IMR-90 (cell line): Measurements from ENCODE around the gene UVSSA. TPM values are rescaled to one million over a fixed set of nuclear protein-coding genes. Genes with fewer than 3 reads are reported as not detected.

Experiments
- ATAC-seq: fragments of 200-7000 bp; cut with Tn5 transposase; 2 replicates; pipeline ENCODE4 v1.9.1; 2020; ENCODE audit warnings: low read depth, mild to moderate bottlenecking, moderate library complexity
- BruUV-seq: library from RNA; stranded (reverse); fragments of 400-500 nt; replicated peaks from 2 replicates; lab custom pipeline; 2021; lab: Mats Ljungman, UMichigan
- CTCF ChIA-PET: fragments of 300-600 bp; formaldehyde crosslinking; extraction: SDS; loops from one replicate; lab custom pipeline; 2021; ENCODE audit warnings: antibody characterized with exemption; lab: Yijun Ruan, JAX
- POLR2A ChIA-PET: fragments of 300-600 bp; sonication (Branson Sonifier 250); formaldehyde crosslinking; loops from one replicate; lab custom pipeline; 2022; ENCODE audit warnings: antibody characterized with exemption; ENCODE audit not compliant: unreplicated experiment; lab: Charles Lee
- DNase-seq: peaks from one replicate; pipeline ENCODE4 v3.0.0; 2013
- H2AFZ ChIP-seq: replicated peaks from 2 replicates; pipeline ENCODE3; 2013; ENCODE audit warnings: low read length, mild to moderate bottlenecking; ENCODE audit not compliant: poor library complexity
- H2AK5ac ChIP-seq: 2 replicates; pipeline ENCODE4 v1.6.1; 2013; ENCODE audit warnings: low read depth, low read length, inconsistent platforms
- H2AK9ac ChIP-seq: replicated peaks from 2 replicates; pipeline ENCODE3; 2013; ENCODE audit warnings: mild to moderate bottlenecking, low read depth, low read length, moderate library complexity; ENCODE audit not compliant: poor library complexity
- H2BK120ac ChIP-seq: 2 replicates; pipeline ENCODE4 v1.6.1; 2013; ENCODE audit warnings: low read depth, low read length, inconsistent platforms
- H2BK15ac ChIP-seq: 3 replicates; pipeline ENCODE4 v1.6.1; 2013; ENCODE audit warnings: low read depth, low read length, inconsistent platforms
- H2BK20ac ChIP-seq: 2 replicates; pipeline ENCODE4 v1.6.1; 2013; ENCODE audit warnings: low read depth, mild to moderate bottlenecking, inconsistent platforms, low read length, moderate library complexity
- H2BK5ac ChIP-seq: 2 replicates; pipeline ENCODE4 v1.6.1; 2013; ENCODE audit warnings: mild to moderate bottlenecking, low read depth, low read length, inconsistent platforms; ENCODE audit not compliant: poor library complexity, severe bottlenecking
- H3K14ac ChIP-seq: replicated peaks from 2 replicates; pipeline ENCODE4 v1.6.1; 2013; ENCODE audit warnings: low read depth, low read length, inconsistent platforms
- H3K18ac ChIP-seq: 2 replicates; pipeline ENCODE4 v1.6.1; 2013; ENCODE audit warnings: low read depth, low read length, control low read depth
- H3K23ac ChIP-seq: 2 replicates; pipeline ENCODE4 v1.6.1; 2013; ENCODE audit warnings: low read depth, low read length, inconsistent platforms
- H3K27ac ChIP-seq: 2 replicates; pipeline ENCODE4 v1.5.1; 2013; ENCODE audit warnings: mild to moderate bottlenecking, control low read depth, low read length; ENCODE audit not compliant: insufficient read depth
- H3K27me3 ChIP-seq: 2 replicates; pipeline ENCODE4 v1.6.1; 2013; ENCODE audit warnings: low read length; ENCODE audit not compliant: control insufficient read depth, insufficient read depth
- H3K36me3 ChIP-seq: 2 replicates; pipeline ENCODE4 v1.6.1; 2013; ENCODE audit warnings: low read length, mixed read lengths; ENCODE audit not compliant: control insufficient read depth, insufficient read depth
- H3K4ac ChIP-seq: 2 replicates; pipeline ENCODE4 v1.6.1; 2013; ENCODE audit warnings: low read depth, low read length, inconsistent platforms
- H3K4me1 ChIP-seq: 2 replicates; pipeline ENCODE4 v1.6.1; 2013; ENCODE audit warnings: low read length, mixed read lengths; ENCODE audit not compliant: control insufficient read depth, insufficient read depth
- H3K4me2 ChIP-seq: 2 replicates; pipeline ENCODE4 v1.6.1; 2013; ENCODE audit warnings: low read depth, mild to moderate bottlenecking, control low read depth, low read length, moderate library complexity
- H3K4me3 ChIP-seq: 2 replicates; pipeline ENCODE4 v1.5.1; 2013; ENCODE audit warnings: low read depth, mild to moderate bottlenecking, control low read depth, low read length, moderate library complexity; ENCODE audit not compliant: insufficient read depth
- H3K56ac ChIP-seq: 2 replicates; pipeline ENCODE4 v1.6.1; 2013; ENCODE audit warnings: low read length, inconsistent platforms; ENCODE audit not compliant: insufficient read depth; ENCODE audit errors: extremely low read depth
- H3K79me1 ChIP-seq, 2 experiments: 2 replicates each; pipeline ENCODE4 v1.6.1; 2013; ENCODE audit warnings: low read length in 2 of 2, inconsistent platforms in 1 of 2, low read depth in 1 of 2
- H3K9ac ChIP-seq: 2 replicates; pipeline ENCODE4 v1.6.1; 2013; ENCODE audit warnings: low read depth, low read length, control low read depth
- H3K9me1 ChIP-seq: 2 replicates; pipeline ENCODE4 v1.6.1; 2013; ENCODE audit warnings: low read length, inconsistent platforms; ENCODE audit not compliant: insufficient read depth
- H3K9me3 ChIP-seq: 2 replicates; pipeline ENCODE4 v1.6.1; 2013; ENCODE audit warnings: low read length; ENCODE audit not compliant: control insufficient read depth, insufficient read depth
- H4K20me1 ChIP-seq: 2 replicates; pipeline ENCODE4 v1.6.1; 2013; ENCODE audit warnings: low read length, inconsistent platforms; ENCODE audit not compliant: insufficient read depth
- H4K5ac ChIP-seq: 2 replicates; pipeline ENCODE4 v1.6.1; 2013; ENCODE audit warnings: mild to moderate bottlenecking, low read depth, low read length, control low read depth
- H4K8ac ChIP-seq, 2 experiments: 2 replicates each; pipeline ENCODE4 v1.6.1; 2013; ENCODE audit warnings: low read depth in 2 of 2, low read length in 2 of 2, control low read depth in 1 of 2, inconsistent platforms in 1 of 2
- H4K91ac ChIP-seq: 2 replicates; pipeline ENCODE4 v1.6.1; 2013; ENCODE audit warnings: low read depth, low read length, inconsistent platforms; ENCODE audit not compliant: insufficient read depth
- BHLHE40 ChIP-seq: fragments of 150-350 bp; IDR thresholded peaks from 2 replicates; pipeline ENCODE4 v1.6.1; 2016; ENCODE audit warnings: mild to moderate bottlenecking, low read depth, low read length
- CEBPB ChIP-seq: IDR thresholded peaks from 2 replicates; pipeline ENCODE4 v1.6.1; 2012; ENCODE audit warnings: low read depth, low read length, improper control_type of control experiment
- CHD1 ChIP-seq: IDR thresholded peaks from 2 replicates; pipeline ENCODE4 v1.6.1; 2012; ENCODE audit warnings: low read depth, low read length, improper control_type of control experiment
- FOS ChIP-seq: fragments of 150-350 bp; IDR thresholded peaks from 2 replicates; pipeline ENCODE4 v1.6.1; 2016; ENCODE audit warnings: low read depth, low read length
- MAFK ChIP-seq: IDR thresholded peaks from 2 replicates; pipeline ENCODE4 v1.6.1; 2012; ENCODE audit warnings: low read depth, low read length, improper control_type of control experiment
- MXI1 ChIP-seq: IDR thresholded peaks from 2 replicates; pipeline ENCODE4 v1.6.1; 2012; ENCODE audit warnings: low read depth, mild to moderate bottlenecking, low read length, moderate library complexity, borderline replicate concordance
- NFE2L2 ChIP-seq: fragments of 150-350 bp; IDR thresholded peaks from 2 replicates; pipeline ENCODE4 v1.6.1; 2016; ENCODE audit warnings: low read depth, mild to moderate bottlenecking, low read length
- POLR2A ChIP-seq: IDR thresholded peaks from 2 replicates; pipeline ENCODE4 v1.6.1; 2012; ENCODE audit warnings: mild to moderate bottlenecking, low read depth, low read length
- RAD21 ChIP-seq: IDR thresholded peaks from 2 replicates; pipeline ENCODE4 v1.6.1; 2012; ENCODE audit warnings: low read length, improper control_type of control experiment
- RCOR1 ChIP-seq: IDR thresholded peaks from 2 replicates; pipeline ENCODE4 v1.6.1; 2012; ENCODE audit warnings: mild to moderate bottlenecking, low read length, improper control_type of control experiment; ENCODE audit not compliant: insufficient replicate concordance
- RFX5 ChIP-seq: IDR thresholded peaks from 2 replicates; pipeline ENCODE4 v1.8.0; 2012; ENCODE audit warnings: low read depth, mild to moderate bottlenecking, low read length, moderate library complexity
- SMC3 ChIP-seq: fragments of 150-350 bp; IDR thresholded peaks from 2 replicates; pipeline ENCODE4 v1.6.1; 2016; ENCODE audit warnings: low read depth, mild to moderate bottlenecking, antibody characterized with exemption, low read length, moderate library complexity
- WGBS, 2 experiments: methylation state at CpG; one replicate each; pipeline versions ENCODE4 v1.1.5 to v1.1.7; 2013; ENCODE audit warnings: missing lambda C conversion rate in 2 of 2; ENCODE audit not compliant: insufficient read length in 1 of 2; ENCODE audit errors: extremely low coverage in 2 of 2; 5-methylcytosine and 5-hydroxymethylcytosine counted together
- dilution Hi-C: fragments of 300-500 bp; cut with HindIII; formaldehyde crosslinking; loops from one replicate; pipeline ENCODE4 v1.14.3; 2018; ENCODE audit warnings: low sequenced_read_pairs; ENCODE audit not compliant: unreplicated experiment
- in situ Hi-C: fragments of 300-500 bp; cut with MboI; formaldehyde crosslinking; loops from 3 replicates; pipeline ENCODE4 v1.14.3; 2019; ENCODE audit warnings: low sequenced_read_pairs, inconsistent platforms, mixed read lengths
- intact Hi-C: fragments of 100-400 bp; cut with micrococcal nuclease; formaldehyde crosslinking; loops from 2 replicates; pipeline ENCODE4 v1.10.0; 2022
- polyA plus RNA-seq, 3 experiments: library from polyadenylated mRNA; depleted of rRNA; stranded (reverse); fragments of >200 nt; gene quantifications; 2 replicates each; pipeline ENCODE4 v1.2.3, GENCODE V29; 2012; ENCODE audit warnings: low replicate concordance in 1 of 3
- total RNA-seq: library from RNA; depleted of rRNA; stranded (reverse); fragments of >200 nt; gene quantifications from 2 replicates; pipeline ENCODE4 v1.2.3, GENCODE V29; 2012
- TF ChIP-seq, protein P1 (sequence below): conservative IDR thresholded peaks from 2 replicates; pipeline ENCODE4 v1.5.1; 2012; ENCODE audit warnings: mild to moderate bottlenecking, low read depth, low read length, improper control_type of control experiment
- TF ChIP-seq, protein P2 (sequence below): fragments of 150-350 bp; IDR thresholded peaks from 2 replicates; pipeline ENCODE4 v1.6.1; 2016; ENCODE audit warnings: low read depth, mild to moderate bottlenecking, low read length, moderate library complexity, borderline replicate concordance
- TF ChIP-seq, protein P3 (sequence below): fragments of 150-350 bp; IDR thresholded peaks from 2 replicates; pipeline ENCODE4 v1.6.1; 2017; ENCODE audit warnings: mild to moderate bottlenecking, antibody characterized with exemption, low read length, low read depth

The UVSSA gene
- total and polyA plus RNA-seq, 2 of the 4 experiments (the other 2 are of a cell fraction): 1.4 to 8.4 TPM

DNA sequence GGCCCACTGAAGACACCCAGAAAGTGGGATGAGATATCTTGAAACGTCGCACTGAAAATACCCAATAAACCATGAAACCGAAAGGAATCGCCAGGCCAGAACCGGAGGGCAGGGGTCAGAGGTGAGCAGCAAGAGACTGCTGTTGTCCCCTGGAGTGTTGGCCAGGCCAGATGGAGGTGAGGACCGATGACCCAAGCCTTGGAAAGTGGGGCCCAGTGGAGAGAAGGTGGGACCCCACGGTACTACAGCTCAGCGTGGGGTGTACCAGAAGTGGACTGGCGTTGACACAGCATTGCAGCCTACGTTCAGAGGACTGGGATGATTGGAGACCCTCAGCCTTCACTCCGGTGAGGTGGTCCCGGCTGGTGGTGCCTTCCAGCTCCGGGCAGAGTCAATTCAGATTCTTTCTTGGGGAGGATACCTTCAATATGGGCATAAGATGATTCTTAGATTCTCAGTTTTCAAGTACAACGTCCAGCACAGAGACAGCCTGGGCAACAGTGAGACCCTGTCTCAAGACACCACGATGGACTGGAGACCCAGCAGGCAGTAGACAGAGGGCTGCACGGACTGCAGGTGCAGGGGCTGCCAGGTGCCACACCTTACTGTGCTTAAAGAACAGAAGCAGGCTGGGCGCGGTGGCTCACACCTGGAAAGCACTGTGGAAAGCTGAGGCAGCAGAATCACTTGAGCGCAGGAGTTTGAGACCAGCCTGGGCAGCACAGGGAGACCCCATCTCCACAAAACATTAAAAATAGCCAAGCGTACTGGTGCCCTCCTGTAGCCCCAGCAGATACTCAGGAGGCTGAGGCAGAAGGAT, 34.0 kb upstream of the UVSSA start:
- Histone ChIP-seq H3K4ac (no peak overlapping the region), H2BK120ac (no peak overlapping the region), H3K9me3 (no peaks in the 10 kb centered on the region), H4K20me1 (peaks cover 40% of the 10 kb centered on the region), H3K4me3 (no peak overlapping the region), H3K4me1 (peaks cover 14% of the 10 kb centered on the region), H2BK15ac (no peak overlapping the region), H3K9ac (no peak overlapping the region), H2AK9ac (no peak overlapping the region), H4K5ac (no peak overlapping the region), H3K27me3 (no peaks in the 10 kb centered on the region), H3K79me1 (peaks cover 24 to 79% of the 10 kb centered on the region in 2 experiments), H3K27ac (no peak overlapping the region), H3K4me2 (no peak overlapping the region), H2AK5ac (no peak overlapping the region), H2BK20ac (no peak overlapping the region), H2BK5ac (no peak overlapping the region), H4K8ac (no peak overlapping the region), H3K9me1 (peaks cover 20% of the 10 kb centered on the region), H3K18ac (no peak overlapping the region), H3K36me3 (peaks cover 46% of the 10 kb centered on the region), H4K91ac (no peak overlapping the region), H3K14ac (no peak overlapping the region), H3K56ac (no peak overlapping the region), H2AFZ (no peak overlapping the region), H3K23ac (no peak overlapping the region)
- CTCF ChIA-PET: no interaction called here
- POLR2A ChIA-PET: no interaction called here
- no peak for TF ChIP-seq RFX5
- TF ChIP-seq BHLHE40: no peak
- TF ChIP-seq CHD1: no peak
- TF ChIP-seq POLR2A: no peak
- TF ChIP-seq, protein P1, sequence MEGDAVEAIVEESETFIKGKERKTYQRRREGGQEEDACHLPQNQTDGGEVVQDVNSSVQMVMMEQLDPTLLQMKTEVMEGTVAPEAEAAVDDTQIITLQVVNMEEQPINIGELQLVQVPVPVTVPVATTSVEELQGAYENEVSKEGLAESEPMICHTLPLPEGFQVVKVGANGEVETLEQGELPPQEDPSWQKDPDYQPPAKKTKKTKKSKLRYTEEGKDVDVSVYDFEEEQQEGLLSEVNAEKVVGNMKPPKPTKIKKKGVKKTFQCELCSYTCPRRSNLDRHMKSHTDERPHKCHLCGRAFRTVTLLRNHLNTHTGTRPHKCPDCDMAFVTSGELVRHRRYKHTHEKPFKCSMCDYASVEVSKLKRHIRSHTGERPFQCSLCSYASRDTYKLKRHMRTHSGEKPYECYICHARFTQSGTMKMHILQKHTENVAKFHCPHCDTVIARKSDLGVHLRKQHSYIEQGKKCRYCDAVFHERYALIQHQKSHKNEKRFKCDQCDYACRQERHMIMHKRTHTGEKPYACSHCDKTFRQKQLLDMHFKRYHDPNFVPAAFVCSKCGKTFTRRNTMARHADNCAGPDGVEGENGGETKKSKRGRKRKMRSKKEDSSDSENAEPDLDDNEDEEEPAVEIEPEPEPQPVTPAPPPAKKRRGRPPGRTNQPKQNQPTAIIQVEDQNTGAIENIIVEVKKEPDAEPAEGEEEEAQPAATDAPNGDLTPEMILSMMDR: no peak
- TF ChIP-seq MXI1: no peak
- TF ChIP-seq, protein P2, sequence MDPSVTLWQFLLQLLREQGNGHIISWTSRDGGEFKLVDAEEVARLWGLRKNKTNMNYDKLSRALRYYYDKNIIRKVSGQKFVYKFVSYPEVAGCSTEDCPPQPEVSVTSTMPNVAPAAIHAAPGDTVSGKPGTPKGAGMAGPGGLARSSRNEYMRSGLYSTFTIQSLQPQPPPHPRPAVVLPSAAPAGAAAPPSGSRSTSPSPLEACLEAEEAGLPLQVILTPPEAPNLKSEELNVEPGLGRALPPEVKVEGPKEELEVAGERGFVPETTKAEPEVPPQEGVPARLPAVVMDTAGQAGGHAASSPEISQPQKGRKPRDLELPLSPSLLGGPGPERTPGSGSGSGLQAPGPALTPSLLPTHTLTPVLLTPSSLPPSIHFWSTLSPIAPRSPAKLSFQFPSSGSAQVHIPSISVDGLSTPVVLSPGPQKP: no peak
- no peak for TF ChIP-seq RAD21
- TF ChIP-seq RCOR1: no peak
- no peak for TF ChIP-seq MAFK
- TF ChIP-seq NFE2L2: no peak
- no peak for TF ChIP-seq SMC3
- TF ChIP-seq FOS: no peak
- no peak for TF ChIP-seq CEBPB
- TF ChIP-seq, protein P3, sequence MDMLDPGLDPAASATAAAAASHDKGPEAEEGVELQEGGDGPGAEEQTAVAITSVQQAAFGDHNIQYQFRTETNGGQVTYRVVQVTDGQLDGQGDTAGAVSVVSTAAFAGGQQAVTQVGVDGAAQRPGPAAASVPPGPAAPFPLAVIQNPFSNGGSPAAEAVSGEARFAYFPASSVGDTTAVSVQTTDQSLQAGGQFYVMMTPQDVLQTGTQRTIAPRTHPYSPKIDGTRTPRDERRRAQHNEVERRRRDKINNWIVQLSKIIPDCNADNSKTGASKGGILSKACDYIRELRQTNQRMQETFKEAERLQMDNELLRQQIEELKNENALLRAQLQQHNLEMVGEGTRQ: no peak
- 97% methylated on average over 4 of the region's 20 CpGs; no CpG with 5 or more reads in 1 of the 2 experiments for WGBS, 2 experiments
- no peak for DNase-seq
- in situ Hi-C loops: no loop called here
- no peak for ATAC-seq
- no TSS peak for BruUV-seq
- intact Hi-C loops: no loop called here
- dilution Hi-C loops: no loop called here
